ENCODE results near the gene VEZT.

VEZT gene

DNA sequence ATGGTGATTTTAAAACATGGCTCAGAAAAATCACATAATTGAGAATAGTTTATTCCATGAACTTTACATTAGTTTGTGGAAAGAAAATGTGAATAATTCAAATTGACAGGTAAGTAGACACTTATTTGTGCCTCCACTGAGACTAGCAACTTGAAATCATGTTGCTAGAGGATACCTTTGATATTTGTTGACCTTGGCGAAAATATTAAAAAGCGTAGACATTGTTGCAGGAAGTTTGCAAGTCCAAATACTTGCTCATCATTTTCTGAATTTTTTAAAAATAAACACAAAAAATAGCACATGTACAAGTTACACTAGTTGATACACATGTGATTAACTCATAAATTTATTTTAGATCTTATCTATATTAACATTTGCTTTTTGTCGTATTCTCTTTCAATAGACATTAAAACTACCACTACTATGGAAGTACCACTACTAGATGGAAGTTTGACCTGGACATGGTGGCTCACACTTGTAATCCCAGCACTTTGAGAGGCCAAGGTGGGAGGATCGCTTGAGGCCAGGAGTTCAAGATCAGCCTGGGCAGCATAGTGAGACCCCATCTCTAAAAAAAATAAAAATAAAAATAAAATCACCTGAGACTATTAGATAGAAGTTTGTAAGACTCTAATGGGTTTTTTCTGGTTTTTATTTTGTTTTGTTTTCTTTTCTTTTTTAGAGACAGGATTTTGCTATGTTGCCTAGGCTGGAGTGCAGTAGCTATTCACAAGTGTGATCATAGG is 24.3 kb downstream of the VEZT start:
- Histone ChIP-seq H3K4ac (ENCODE audit: low read depth, low read length) (no peak overlapping the region), H2BK15ac (replicated peaks; ENCODE audit: low read depth) (no peak overlapping the region), H3K36me3 (ENCODE audit: control insufficient read depth, insufficient read depth, low read length) (no peaks in the 10 kb centered on the region), H3K4me3 (ENCODE audit: low read length) (no peak overlapping the region), H3K4me2 (ENCODE audit: low read length) (no peak overlapping the region), H3K18ac (ENCODE audit: low read length) (no peak overlapping the region), H3K23ac (ENCODE audit: low read length) (no peak overlapping the region), H2BK120ac (ENCODE audit: low read depth, low read length) (no peak overlapping the region), H3K79me1 (ENCODE audit: low read length) (peaks cover 10% of the 10 kb centered on the region), H2AK5ac (ENCODE audit: low read length) (no peak overlapping the region), H3K27me3 (ENCODE audit: insufficient read depth, low read length, poor library complexity) (no peaks in the 10 kb centered on the region), H3K56ac (ENCODE audit: low read length) (no peak overlapping the region), H2BK5ac (ENCODE audit: low read length) (no peak overlapping the region), H3K27ac (ENCODE audit: low read depth, low read length) (no peak overlapping the region), H4K5ac (ENCODE audit: low read length) (no peak overlapping the region), H3K9ac (ENCODE audit: low read length) (no peak overlapping the region), H3K79me2 (ENCODE audit: control insufficient read depth, insufficient read depth, low read length) (peaks cover 20% of the 10 kb centered on the region), H4K8ac (ENCODE audit: low read depth, low read length) (no peak overlapping the region), H3K4me1 (ENCODE audit: control insufficient read depth, low read depth, low read length) (no peaks in the 10 kb centered on the region)
- no CpG with 5 or more reads among the region's 4 CpGs for WGBS (ENCODE audit: extremely low coverage, insufficient coverage, low lambda C conversion rate)
- no peak for DNase-seq

DNA sequence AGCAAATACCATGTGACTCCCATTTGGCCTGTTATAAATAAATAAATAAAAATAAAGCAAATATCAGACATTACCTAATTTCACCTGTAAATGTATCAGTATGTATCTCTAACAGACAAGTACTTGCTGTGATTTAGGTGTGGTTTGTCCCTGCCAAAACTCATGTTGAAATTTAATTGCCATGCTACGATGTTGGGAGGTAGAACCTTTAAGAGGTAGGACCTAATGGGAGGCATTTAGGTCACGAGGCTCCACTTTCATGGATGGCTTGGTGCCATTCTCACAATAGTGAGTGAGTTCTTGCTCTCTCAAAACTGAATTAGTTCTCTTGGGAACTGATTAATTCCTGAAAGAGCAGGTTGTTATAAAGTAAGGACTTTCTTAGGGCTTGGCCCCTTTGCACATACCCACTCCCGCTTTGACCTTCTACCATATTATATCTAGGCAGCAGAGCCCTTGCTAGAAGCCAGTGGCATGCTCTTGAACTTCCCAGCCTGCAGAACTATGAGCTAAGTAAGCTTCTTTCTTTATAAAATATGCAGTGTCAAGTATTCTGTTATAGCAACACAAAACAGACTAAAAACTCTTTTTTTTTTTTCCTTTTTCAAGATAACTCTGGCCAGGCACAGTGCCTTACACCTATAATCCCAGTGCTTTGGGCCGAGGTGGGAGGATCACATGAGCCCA is 26.0 kb downstream of the VEZT start:
- Histone ChIP-seq H2BK5ac (ENCODE audit: low read length) (no peak overlapping the region), H3K23ac (ENCODE audit: low read length) (no peak overlapping the region), H3K18ac (ENCODE audit: low read length) (no peak overlapping the region), H2AK5ac (ENCODE audit: low read length) (no peak overlapping the region), H2BK120ac (ENCODE audit: low read depth, low read length) (no peak overlapping the region), H3K4ac (ENCODE audit: low read depth, low read length) (no peak overlapping the region), H3K27ac (ENCODE audit: low read depth, low read length) (no peak overlapping the region), H3K79me1 (ENCODE audit: low read length) (peaks cover 8% of the 10 kb centered on the region), H3K9ac (ENCODE audit: low read length) (no peak overlapping the region), H3K79me2 (ENCODE audit: control insufficient read depth, insufficient read depth, low read length) (peaks cover 14% of the 10 kb centered on the region), H3K27me3 (ENCODE audit: insufficient read depth, low read length, poor library complexity) (no peaks in the 10 kb centered on the region), H3K4me2 (ENCODE audit: low read length) (no peak overlapping the region), H3K4me3 (ENCODE audit: low read length) (no peak overlapping the region), H3K56ac (ENCODE audit: low read length) (no peak overlapping the region), H3K36me3 (ENCODE audit: control insufficient read depth, insufficient read depth, low read length) (no peaks in the 10 kb centered on the region), H2BK15ac (replicated peaks; ENCODE audit: low read depth) (no peak overlapping the region), H4K5ac (ENCODE audit: low read length) (no peak overlapping the region), H4K8ac (ENCODE audit: low read depth, low read length) (no peak overlapping the region), H3K4me1 (ENCODE audit: control insufficient read depth, low read depth, low read length) (no peaks in the 10 kb centered on the region)
- WGBS (ENCODE audit: extremely low coverage, insufficient coverage, low lambda C conversion rate): no CpG with 5 or more reads among the region's 4 CpGs
- no peak for DNase-seq

DNA sequence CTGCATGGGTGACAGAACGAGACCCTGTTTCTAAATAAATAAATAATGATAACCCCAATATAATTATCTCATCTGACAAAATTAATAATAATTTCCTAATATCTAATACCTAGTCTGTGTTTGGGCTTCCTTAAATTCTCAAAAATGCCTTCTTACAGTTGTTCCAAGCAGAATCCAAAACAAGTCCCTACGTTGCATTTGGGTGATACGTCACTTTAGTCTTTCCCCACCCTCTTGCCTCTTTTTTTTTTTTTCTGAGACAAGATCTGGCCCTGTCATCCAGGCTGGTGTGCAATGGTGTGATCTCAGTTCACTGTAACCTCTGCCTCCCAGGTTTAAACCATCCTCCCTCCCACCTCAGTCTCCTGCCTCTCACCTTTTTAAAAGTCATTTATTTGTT is 26.7 kb downstream of the VEZT start:
- Histone ChIP-seq H3K9ac (ENCODE audit: low read length) (no peak overlapping the region), H3K4me3 (ENCODE audit: low read length) (no peak overlapping the region), H3K79me2 (ENCODE audit: control insufficient read depth, insufficient read depth, low read length) (peaks cover 14% of the 10 kb centered on the region), H2BK15ac (replicated peaks; ENCODE audit: low read depth) (no peak overlapping the region), H3K79me1 (ENCODE audit: low read length) (peaks cover 8% of the 10 kb centered on the region), H3K27me3 (ENCODE audit: insufficient read depth, low read length, poor library complexity) (no peaks in the 10 kb centered on the region), H3K56ac (ENCODE audit: low read length) (no peak overlapping the region), H3K4me2 (ENCODE audit: low read length) (no peak overlapping the region), H3K4ac (ENCODE audit: low read depth, low read length) (no peak overlapping the region), H2AK5ac (ENCODE audit: low read length) (no peak overlapping the region), H3K18ac (ENCODE audit: low read length) (no peak overlapping the region), H4K8ac (ENCODE audit: low read depth, low read length) (no peak overlapping the region), H3K4me1 (ENCODE audit: control insufficient read depth, low read depth, low read length) (no peaks in the 10 kb centered on the region), H2BK5ac (ENCODE audit: low read length) (no peak overlapping the region), H4K5ac (ENCODE audit: low read length) (no peak overlapping the region), H3K36me3 (ENCODE audit: control insufficient read depth, insufficient read depth, low read length) (no peaks in the 10 kb centered on the region), H2BK120ac (ENCODE audit: low read depth, low read length) (no peak overlapping the region), H3K23ac (ENCODE audit: low read length) (no peak overlapping the region), H3K27ac (ENCODE audit: low read depth, low read length) (no peak overlapping the region)
- WGBS (ENCODE audit: extremely low coverage, insufficient coverage, low lambda C conversion rate): no CpG with 5 or more reads among the region's 3 CpGs
- no peak for DNase-seq

DNA sequence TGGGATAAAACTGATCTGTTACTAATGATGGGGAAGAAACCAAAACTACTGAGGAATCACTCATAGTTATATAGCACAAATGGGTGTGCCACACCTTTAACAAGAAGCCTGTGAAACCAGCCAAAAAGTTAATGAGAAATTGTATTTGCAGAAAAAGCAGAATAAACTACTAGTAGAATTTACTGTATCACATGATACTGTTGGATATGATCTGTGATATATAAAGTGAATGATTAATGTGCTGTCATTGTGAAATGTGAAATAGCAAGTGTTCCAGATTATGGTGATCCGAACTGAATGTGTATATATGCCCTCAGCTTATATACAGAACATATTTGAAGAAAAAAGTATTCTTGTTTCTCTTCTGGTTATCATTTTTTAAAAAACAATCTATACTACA is 30.5 kb downstream of the VEZT start:
- H3K9ac ChIP-seq (ENCODE audit: low read length): no peak overlapping the region
- H4K5ac ChIP-seq (ENCODE audit: low read length): no peak overlapping the region
- no peaks in the 10 kb centered on the region for H3K36me3 ChIP-seq (ENCODE audit: control insufficient read depth, insufficient read depth, low read length)
- no peak for DNase-seq
- no peak overlapping the region for H3K18ac ChIP-seq (ENCODE audit: low read length)
- WGBS (ENCODE audit: extremely low coverage, insufficient coverage, low lambda C conversion rate): no CpG with 5 or more reads among the region's 1 CpG
- no peak overlapping the region for H3K56ac ChIP-seq (ENCODE audit: low read length)
- no peak overlapping the region for H2BK120ac ChIP-seq (ENCODE audit: low read depth, low read length)
- H3K79me1 ChIP-seq (ENCODE audit: low read length): peaks cover 3% of the 10 kb centered on the region
- H2BK15ac ChIP-seq (replicated peaks; ENCODE audit: low read depth): no peak overlapping the region
- H3K27me3 ChIP-seq (ENCODE audit: insufficient read depth, low read length, poor library complexity): no peaks in the 10 kb centered on the region
- no peak overlapping the region for H3K27ac ChIP-seq (ENCODE audit: low read depth, low read length)
- H2BK5ac ChIP-seq (ENCODE audit: low read length): no peak overlapping the region
- H2AK5ac ChIP-seq (ENCODE audit: low read length): no peak overlapping the region
- H3K79me2 ChIP-seq (ENCODE audit: control insufficient read depth, insufficient read depth, low read length): peaks cover 3% of the 10 kb centered on the region
- no peak overlapping the region for H3K23ac ChIP-seq (ENCODE audit: low read length)
- H3K4me1 ChIP-seq (ENCODE audit: control insufficient read depth, low read depth, low read length): no peaks in the 10 kb centered on the region
- H3K4me3 ChIP-seq (ENCODE audit: low read length): no peak overlapping the region
- H3K4me2 ChIP-seq (ENCODE audit: low read length): no peak overlapping the region
- H3K4ac ChIP-seq (ENCODE audit: low read depth, low read length): no peak overlapping the region
- no peak overlapping the region for H4K8ac ChIP-seq (ENCODE audit: low read depth, low read length)

DNA sequence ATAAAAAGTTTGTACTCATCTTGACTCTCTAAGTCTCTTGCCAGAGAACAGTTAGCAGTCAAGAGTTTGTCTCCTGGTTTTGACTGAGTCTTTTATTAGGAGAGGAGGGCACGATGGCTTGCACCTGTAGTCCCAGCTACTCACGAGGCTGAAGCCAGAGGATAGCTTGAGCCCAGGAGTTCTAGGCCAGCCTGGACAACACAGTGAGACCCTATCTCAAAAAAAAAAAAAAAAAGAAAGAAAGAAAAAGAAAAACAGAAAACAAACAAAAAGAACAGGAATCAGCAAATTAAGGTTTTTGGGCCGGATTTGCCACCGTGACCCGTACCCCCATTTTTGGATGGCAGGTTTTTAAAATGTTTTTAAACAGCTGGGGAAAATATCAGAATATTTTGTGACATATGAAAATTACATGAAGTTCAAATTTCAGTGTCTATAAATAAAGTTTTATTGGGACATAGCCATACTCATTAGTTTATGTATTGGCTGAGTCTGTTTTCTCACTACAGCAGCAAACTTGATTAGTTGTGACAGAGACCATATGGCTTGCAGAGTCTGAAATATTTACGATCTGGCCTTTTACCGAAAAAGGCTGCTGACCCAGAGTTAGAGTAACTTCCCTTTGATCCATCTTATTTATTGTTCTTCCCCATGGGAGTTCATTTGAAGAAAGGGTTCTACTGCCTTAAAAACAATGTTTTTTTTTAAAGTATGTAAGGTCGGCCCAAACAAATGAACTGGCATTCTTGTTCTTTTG is 31.2 kb downstream of the VEZT start:
- Histone ChIP-seq H3K23ac (ENCODE audit: low read length) (no peak overlapping the region), H2BK15ac (replicated peaks; ENCODE audit: low read depth) (no peak overlapping the region), H2BK5ac (ENCODE audit: low read length) (no peak overlapping the region), H3K4me3 (ENCODE audit: low read length) (no peak overlapping the region), H3K79me1 (ENCODE audit: low read length) (no peaks in the 10 kb centered on the region), H2BK120ac (ENCODE audit: low read depth, low read length) (no peak overlapping the region), H3K27me3 (ENCODE audit: insufficient read depth, low read length, poor library complexity) (no peaks in the 10 kb centered on the region), H3K9ac (ENCODE audit: low read length) (no peak overlapping the region), H3K56ac (ENCODE audit: low read length) (no peak overlapping the region), H3K4me1 (ENCODE audit: control insufficient read depth, low read depth, low read length) (no peaks in the 10 kb centered on the region), H4K5ac (ENCODE audit: low read length) (no peak overlapping the region), H3K18ac (ENCODE audit: low read length) (no peak overlapping the region), H3K27ac (ENCODE audit: low read depth, low read length) (no peak overlapping the region), H3K4me2 (ENCODE audit: low read length) (no peak overlapping the region), H2AK5ac (ENCODE audit: low read length) (no peak overlapping the region), H3K36me3 (ENCODE audit: control insufficient read depth, insufficient read depth, low read length) (no peaks in the 10 kb centered on the region), H4K8ac (ENCODE audit: low read depth, low read length) (no peak overlapping the region), H3K4ac (ENCODE audit: low read depth, low read length) (no peak overlapping the region), H3K79me2 (ENCODE audit: control insufficient read depth, insufficient read depth, low read length) (no peaks in the 10 kb centered on the region)
- DNase-seq: peak; percentile 24
- WGBS (ENCODE audit: extremely low coverage, insufficient coverage, low lambda C conversion rate): no CpG with 5 or more reads among the region's 8 CpGs
